Loucy (cell line): Measurements from ENCODE around the gene ALOX5AP.

Experiments
- H2AFZ ChIP-seq: fragments of 200-600 bp; sonication (generic); 2 replicates; pipeline ENCODE4 v1.6.0; 2016; ENCODE audit warnings: antibody characterized with exemption, mild to moderate bottlenecking, low read length, moderate library complexity
- H3F3A ChIP-seq: fragments of 200-600 bp; 2 replicates; pipeline ENCODE4 v1.6.0; 2016; ENCODE audit warnings: antibody characterized with exemption, low read depth, mild to moderate bottlenecking
- H3K27me3 ChIP-seq: fragments of 200-600 bp; sonication (generic); 2 replicates; pipeline ENCODE4 v1.6.1; 2014; ENCODE audit warnings: low read length, mild to moderate bottlenecking; ENCODE audit not compliant: insufficient read depth, poor library complexity, severe bottlenecking
- H3K36me3 ChIP-seq: fragments of 200-600 bp; sonication (generic); 2 replicates; pipeline ENCODE4 v1.6.1; 2016; ENCODE audit warnings: low read length; ENCODE audit not compliant: insufficient read depth
- H3K4me1 ChIP-seq: fragments of 200-600 bp; sonication (generic); 2 replicates; pipeline ENCODE4 v1.5.1; 2014; ENCODE audit warnings: low read length, mild to moderate bottlenecking; ENCODE audit not compliant: insufficient read depth, poor library complexity, severe bottlenecking
- H3K4me2 ChIP-seq: fragments of 200-600 bp; sonication (generic); 2 replicates; pipeline ENCODE4 v1.6.0; 2014; ENCODE audit warnings: antibody characterized with exemption, low read length, low read depth, mild to moderate bottlenecking; ENCODE audit not compliant: poor library complexity, severe bottlenecking
- H3K4me3 ChIP-seq: fragments of 200-600 bp; sonication (generic); 2 replicates; pipeline ENCODE4 v1.5.1; 2014; ENCODE audit warnings: low read length, mild to moderate bottlenecking, mixed read lengths; ENCODE audit not compliant: poor library complexity, severe bottlenecking
- H3K79me2 ChIP-seq: fragments of 200-600 bp; sonication (generic); 2 replicates; pipeline ENCODE4 v1.6.1; 2014; ENCODE audit warnings: low read length; ENCODE audit not compliant: insufficient read depth
- H3K9ac ChIP-seq: fragments of 200-600 bp; sonication (generic); 2 replicates; pipeline ENCODE4 v1.6.0; 2014; ENCODE audit warnings: mild to moderate bottlenecking, low read depth, low read length, moderate library complexity; ENCODE audit not compliant: poor library complexity, severe bottlenecking
- H3K9me2 ChIP-seq: fragments of 200-600 bp; sonication (generic); replicated peaks from 2 replicates; pipeline ENCODE4 v1.6.1; 2016; ENCODE audit warnings: low read depth, low read length, mixed read lengths
- H3K9me3 ChIP-seq: fragments of 200-600 bp; sonication (generic); 2 replicates; pipeline ENCODE4 v1.6.1; 2014; ENCODE audit warnings: mild to moderate bottlenecking, antibody characterized with exemption, low read length, low read depth; ENCODE audit not compliant: insufficient read depth
- H4K20me1 ChIP-seq: fragments of 200-600 bp; sonication (generic); 2 replicates; pipeline ENCODE4 v1.6.0; 2014; ENCODE audit warnings: antibody characterized with exemption, low read length, mild to moderate bottlenecking; ENCODE audit not compliant: insufficient read depth, poor library complexity, severe bottlenecking
- EZH2phosphoT487 ChIP-seq: fragments of 200-600 bp; IDR thresholded peaks from 2 replicates; pipeline ENCODE4 v1.6.1; 2018; ENCODE audit warnings: antibody characterized with exemption, mild to moderate bottlenecking, moderate library complexity, borderline replicate concordance
- TF ChIP-seq, protein P1 (sequence below): fragments of 200-600 bp; sonication (generic); conservative IDR thresholded peaks from 2 replicates; pipeline ENCODE4 v1.5.1; 2014; ENCODE audit warnings: mild to moderate bottlenecking, antibody characterized with exemption, low read length

The ALOX5AP gene

DNA sequence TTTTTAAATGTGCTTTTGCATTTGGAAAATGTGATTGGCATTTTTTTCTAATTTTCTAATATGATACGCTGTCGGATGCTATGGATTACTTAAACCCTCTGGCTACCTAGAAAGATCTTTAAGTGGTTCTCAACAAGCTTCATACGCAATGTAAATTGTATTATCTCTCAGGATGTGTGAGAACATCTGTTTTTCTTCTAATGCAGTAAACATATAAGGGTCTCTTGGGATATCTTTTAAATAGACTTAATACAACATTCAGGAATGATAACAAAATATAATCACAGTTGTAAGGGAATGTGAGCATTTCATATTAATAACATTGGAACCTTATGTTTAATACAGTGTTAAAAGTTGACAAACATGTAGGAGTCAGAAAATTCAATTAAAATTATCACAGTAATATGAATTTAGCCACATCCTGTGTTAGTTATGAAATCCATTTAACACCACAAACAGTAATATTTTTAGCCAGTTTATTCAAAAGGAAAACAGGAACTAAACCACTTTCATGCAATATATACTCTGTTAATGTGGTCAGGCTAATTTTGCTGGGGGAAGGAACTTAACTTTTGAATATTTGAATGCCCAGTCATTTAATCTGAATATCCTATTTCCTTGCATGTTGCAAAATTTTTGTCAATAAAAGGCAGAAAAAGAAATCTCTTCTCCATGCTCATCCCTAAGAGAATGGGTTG is 15.0 kb upstream of the ALOX5AP start:
- H3K4me2 ChIP-seq: peak overlapping the region; percentile 22
- no peak overlapping the region for H2AFZ ChIP-seq

GRCh38 chr13:30721936-30722335 is 13.4 kb upstream of the ALOX5AP start:
- Histone ChIP-seq H3K9ac (no peak overlapping the region), H3K36me3 (no peaks in the 10 kb centered on the region), H3K4me3 (no peak overlapping the region), H3K79me2 (no peaks in the 10 kb centered on the region), H3K27me3 (no peaks in the 10 kb centered on the region), H3K9me2 (no peaks in the 10 kb centered on the region), H3K4me2 (no peak overlapping the region), H3K9me3 (no peaks in the 10 kb centered on the region), H4K20me1 (no peaks in the 10 kb centered on the region), H3K4me1 (peaks cover 26% of the 10 kb centered on the region), H3F3A (no peaks in the 10 kb centered on the region), H2AFZ (no peak overlapping the region)
- TF ChIP-seq, protein P1, sequence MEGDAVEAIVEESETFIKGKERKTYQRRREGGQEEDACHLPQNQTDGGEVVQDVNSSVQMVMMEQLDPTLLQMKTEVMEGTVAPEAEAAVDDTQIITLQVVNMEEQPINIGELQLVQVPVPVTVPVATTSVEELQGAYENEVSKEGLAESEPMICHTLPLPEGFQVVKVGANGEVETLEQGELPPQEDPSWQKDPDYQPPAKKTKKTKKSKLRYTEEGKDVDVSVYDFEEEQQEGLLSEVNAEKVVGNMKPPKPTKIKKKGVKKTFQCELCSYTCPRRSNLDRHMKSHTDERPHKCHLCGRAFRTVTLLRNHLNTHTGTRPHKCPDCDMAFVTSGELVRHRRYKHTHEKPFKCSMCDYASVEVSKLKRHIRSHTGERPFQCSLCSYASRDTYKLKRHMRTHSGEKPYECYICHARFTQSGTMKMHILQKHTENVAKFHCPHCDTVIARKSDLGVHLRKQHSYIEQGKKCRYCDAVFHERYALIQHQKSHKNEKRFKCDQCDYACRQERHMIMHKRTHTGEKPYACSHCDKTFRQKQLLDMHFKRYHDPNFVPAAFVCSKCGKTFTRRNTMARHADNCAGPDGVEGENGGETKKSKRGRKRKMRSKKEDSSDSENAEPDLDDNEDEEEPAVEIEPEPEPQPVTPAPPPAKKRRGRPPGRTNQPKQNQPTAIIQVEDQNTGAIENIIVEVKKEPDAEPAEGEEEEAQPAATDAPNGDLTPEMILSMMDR: no peak
- TF ChIP-seq EZH2phosphoT487: no peak

More for the DNA sequence above, 15.0 kb upstream of the ALOX5AP start:
- Histone ChIP-seq H3K27me3 (no peaks in the 10 kb centered on the region), H3K4me1 (peaks cover 28% of the 10 kb centered on the region), H3K36me3 (no peaks in the 10 kb centered on the region), H3F3A (no peaks in the 10 kb centered on the region), H3K4me3 (no peak overlapping the region), H3K79me2 (no peaks in the 10 kb centered on the region), H4K20me1 (no peaks in the 10 kb centered on the region), H3K9me3 (no peaks in the 10 kb centered on the region), H3K9me2 (no peaks in the 10 kb centered on the region), H3K9ac (no peak overlapping the region)
- TF ChIP-seq EZH2phosphoT487: no peak
- TF ChIP-seq, protein P1: no peak

GRCh38 chr13:30722361-30722760 is 13.0 kb upstream of the ALOX5AP start:
- Histone ChIP-seq H3K4me1 (peaks cover 26% of the 10 kb centered on the region), H3K79me2 (no peaks in the 10 kb centered on the region), H3K4me2 (no peak overlapping the region), H3F3A (no peaks in the 10 kb centered on the region), H4K20me1 (no peaks in the 10 kb centered on the region), H3K9ac (no peak overlapping the region), H3K4me3 (no peak overlapping the region), H3K9me3 (no peaks in the 10 kb centered on the region), H3K36me3 (no peaks in the 10 kb centered on the region), H3K9me2 (no peaks in the 10 kb centered on the region), H3K27me3 (no peaks in the 10 kb centered on the region), H2AFZ (no peak overlapping the region)
- TF ChIP-seq, protein P1: no peak
- TF ChIP-seq EZH2phosphoT487: no peak
